Gastroesophageal sphincter (tissue), 4 donors: ENCODE results near the gene TRIM22. TPM values are rescaled to one million over a fixed set of nuclear protein-coding genes. Genes with fewer than 3 reads are reported as not detected.

Source experiments
- ATAC-seq: fragments of 150-250 bp; one replicate; pipeline ENCODE4 v1.9.1; 2016; ENCODE audit warnings: mild to moderate bottlenecking, moderate library complexity
- H3K27ac ChIP-seq, 4 donors: fragments of 200-600 bp; sonication (generic) in 3 of 4; 1 replicate in 3 of 4; 2 replicates in 1 of 4; pipeline ENCODE4 v1.5.1; 2016 to 2019
- H3K27me3 ChIP-seq: fragments of 200-600 bp; sonication (generic); one replicate; pipeline ENCODE4 v1.5.1; 2019
- H3K36me3 ChIP-seq, 2 donors: fragments of 200-600 bp; sonication (generic); one replicate each; pipeline ENCODE4 v1.5.1; 2019; ENCODE audit warnings: control low read depth in 1 of 2
- H3K4me1 ChIP-seq, 3 donors: fragments of 200-600 bp; sonication (generic); 1 replicate in 2 of 3; 2 replicates in 1 of 3; pipeline ENCODE4 v1.5.1; 2016 to 2019; ENCODE audit warnings: control low read depth in 2 of 3
- H3K4me3 ChIP-seq, 2 donors: fragments of 200-600 bp; sonication (generic); one replicate each; pipeline ENCODE4 v1.5.1; 2019; ENCODE audit warnings: mild to moderate bottlenecking in 1 of 2, moderate library complexity in 1 of 2
- H3K9me3 ChIP-seq, 3 donors: fragments of 200-600 bp; sonication (generic); one replicate each; pipeline ENCODE4 v1.5.1; 2017 to 2019; ENCODE audit warnings: control low read depth in 2 of 3
- CTCF ChIP-seq, 4 experiments: fragments of 200-600 bp in 2 of 4; fragments of 450-650 bp in 2 of 4; sonication (generic) in 1 of 4; IDR thresholded peaks; one replicate each; pipeline ENCODE4 v1.5.1; 2017 to 2019; ENCODE audit warnings: antibody characterized with exemption in 4 of 4, mild to moderate bottlenecking in 2 of 4, moderate library complexity in 2 of 4
- EP300 ChIP-seq: sonication (generic); formaldehyde crosslinking; IDR thresholded peaks from one replicate; pipeline ENCODE4 v1.6.1; 2017; ENCODE audit warnings: antibody characterized with exemption, mild to moderate bottlenecking
- POLR2A ChIP-seq, 2 donors: fragments of 450-650 bp; IDR thresholded peaks; one replicate each; pipeline ENCODE4 v1.6.1; 2017; ENCODE audit warnings: antibody characterized with exemption in 2 of 2, mild to moderate bottlenecking in 2 of 2, moderate library complexity in 1 of 2
- POLR2AphosphoS5 ChIP-seq: sonication (generic); formaldehyde crosslinking; IDR thresholded peaks from one replicate; pipeline ENCODE4 v1.6.1; 2017; ENCODE audit warnings: antibody characterized with exemption
- WGBS, 2 donors: methylation state at CpG; one replicate each; pipeline ENCODE4 v1.1.5; 2018; ENCODE audit warnings: low coverage in 1 of 2; 5-methylcytosine and 5-hydroxymethylcytosine counted together
- total RNA-seq, 4 donors: library from RNA; depleted of rRNA; stranded (reverse); fragments of >200 nt; gene quantifications; one replicate each; pipeline ENCODE4 v1.1.0, GENCODE V29; 2016

Gene TRIM22
- total RNA-seq, 4 donors from 2014 or later, result 31.6 to 50.4 (median 32.1) TPM

- no peak for TF ChIP-seq EP300
- no peak for TF ChIP-seq POLR2AphosphoS5
- no peak for TF ChIP-seq POLR2A (IDR thresholded peaks at IDR 0.05)
- TF ChIP-seq CTCF (IDR thresholded peaks at IDR 0.05), result no peak
- Histone ChIP-seq H3K9me3 (peaks cover 0 to 15% (median 0%) of the 10 kb centered on the region in 3 donors), H3K27ac (no peak overlapping the region), H3K4me3 (no peak overlapping the region), H3K4me1 (no peaks in the 10 kb centered on the region), H3K36me3 (no peaks in the 10 kb centered on the region), H3K27me3 (no peaks in the 10 kb centered on the region)
- 68 to 94% methylated on average over 2 to 3 of the region's 3 CpGs for WGBS, 2 donors
- no peak for ATAC-seq
Measured at GRCh38 chr11:5746614-5747013, 57.0 kb downstream of the TRIM22 start.

DNA sequence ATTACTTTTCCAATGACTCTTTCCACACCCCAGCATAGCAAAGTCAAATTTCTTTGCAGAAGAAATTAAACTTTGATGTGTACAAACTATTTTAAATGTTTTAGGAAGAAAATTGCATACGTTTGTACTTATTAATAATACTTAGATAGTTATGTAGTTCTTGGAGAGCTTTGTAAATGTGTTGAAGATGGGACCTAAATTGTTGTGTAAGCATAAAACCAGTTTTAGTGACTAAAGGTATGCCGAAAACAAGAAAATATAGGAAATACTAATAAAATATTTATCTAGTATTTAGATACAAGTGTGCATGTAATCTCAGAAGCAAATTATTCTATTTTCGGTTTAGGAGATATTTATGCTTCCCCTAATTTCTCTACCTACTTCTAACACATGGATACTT lies 60.2 kb downstream of the TRIM22 start:
- no peaks in the 10 kb centered on the region for H3K27me3 ChIP-seq
- H3K4me1 ChIP-seq, result no peaks in the 10 kb centered on the region
- TF ChIP-seq CTCF (IDR thresholded peaks at IDR 0.05), result no peak
- TF ChIP-seq POLR2A (IDR thresholded peaks at IDR 0.05), result no peak
- TF ChIP-seq EP300, result no peak
- TF ChIP-seq POLR2AphosphoS5, result no peak
- H3K9me3 ChIP-seq, result no peaks in the 10 kb centered on the region
- no peak overlapping the region for H3K27ac ChIP-seq
- 74 to 76% methylated on average over 3 of the region's 3 CpGs for WGBS, 2 donors
- no peak for ATAC-seq
- H3K4me3 ChIP-seq, result no peak overlapping the region
- no peaks in the 10 kb centered on the region for H3K36me3 ChIP-seq

GRCh38 chr11:5753943-5754342 lies 64.4 kb downstream of the TRIM22 start, which contains the start of gene OR52N4:
Gene OR52N4, plus strand, starts transcription at chr11:5754243. Its CDS starts 498 bp downstream, at chr11:5754741.
- H3K27ac ChIP-seq, result no peak within 1 kb of the TSS
- H3K9me3 ChIP-seq, result no peaks in the 10 kb centered on the region
- 83 to 86% methylated on average over 1 of the region's 1 CpG for WGBS, 2 donors
- H3K4me3 ChIP-seq, result no peak within 1 kb of the TSS
- H3K27me3 ChIP-seq, result no peaks in the 10 kb centered on the region
- H3K36me3 ChIP-seq, result no peaks in the 10 kb centered on the region
- H3K4me1 ChIP-seq, result no peaks in the 10 kb centered on the region
- no peak for ATAC-seq
- TF ChIP-seq EP300 (no peak), CTCF (IDR thresholded peaks at IDR 0.05) (no peak), POLR2A (IDR thresholded peaks at IDR 0.05) (no peak), POLR2AphosphoS5 (no peak)

Other genes starting within 250 kb of the TRIM22 start
- not detected for gene OR51I1, start 248.3 kb upstream of the TRIM22 start, total RNA-seq
- gene OR51I2, start 240.5 kb upstream of the TRIM22 start, total RNA-seq, result not detected
- not detected for gene OR52D1, start 201.1 kb upstream of the TRIM22 start, total RNA-seq
- gene UBQLN3, start 179.8 kb upstream of the TRIM22 start, total RNA-seq, result under 1 TPM in 3 of 4 donors, not detected in 1; 0.15 to 0.62 (median 0.40) TPM
- under 1 TPM in 3 of 4 donors, not detected in 1; 0.27 to 0.62 (median 0.31) TPM for gene UBQLNL, start 173.1 kb upstream of the TRIM22 start, total RNA-seq
- gene OR52H1, start 141.2 kb upstream of the TRIM22 start, total RNA-seq, result under 1 TPM in 1 of 4 donors, not detected in 3; 0.54 TPM
- not detected for gene OR52B6, start 108.9 kb upstream of the TRIM22 start, total RNA-seq
- gene TRIM6, start 93.2 kb upstream of the TRIM22 start, total RNA-seq, result 1 to 10 TPM; 1.6 to 5.6 (median 2.1) TPM
- 1 to 10 TPM; 3.8 to 9.2 (median 4.5) TPM for gene TRIM34, start 64.8 kb upstream of the TRIM22 start, total RNA-seq
- gene TRIM5, start 4.7 kb upstream of the TRIM22 start, total RNA-seq, result 10 to 100 TPM in 3 of 4 donors, 1 to 10 TPM in 1; 8.9 to 21.4 (median 14.9) TPM
- under 1 TPM in 2 of 4 donors, not detected in 2; 0.13 to 0.19 TPM for gene OR56B1, start 46.7 kb downstream of the TRIM22 start, total RNA-seq
- gene OR52N4, start 64.5 kb downstream of the TRIM22 start, total RNA-seq, result under 1 TPM in 1 of 4 donors, not detected in 3; 0.40 TPM
- under 1 TPM in 1 of 4 donors, not detected in 3; 0.67 TPM for gene OR52N5, start 93.6 kb downstream of the TRIM22 start, total RNA-seq
- under 1 TPM in 1 of 4 donors, not detected in 3; 0.13 TPM for gene OR52N1, start 101.5 kb downstream of the TRIM22 start, total RNA-seq
- not detected for gene OR52N2, start 119.1 kb downstream of the TRIM22 start, total RNA-seq
- gene OR52E6, start 152.1 kb downstream of the TRIM22 start, total RNA-seq, result not detected
- gene OR52E8, start 167.9 kb downstream of the TRIM22 start, total RNA-seq, result not detected
- not detected for gene OR52E4, start 190.8 kb downstream of the TRIM22 start, total RNA-seq
- gene OR52E5, start 203.4 kb downstream of the TRIM22 start, total RNA-seq, result not detected